HEK293 (cell line): Measurements from ENCODE around the gene MLX.
A peak's percentile ranks its signal among the peaks of the same experiment; 100 is the strongest.

Experiments
- CTCF ChIA-PET: fragments of 350-600 bp; formaldehyde crosslinking; extraction: SDS; loops from one replicate; lab custom pipeline; 2021; ENCODE audit warnings: antibody characterized with exemption; lab: Yijun Ruan, JAX
- POLR2A ChIA-PET: fragments of 300-600 bp; formaldehyde crosslinking; extraction: SDS; loops from one replicate; lab custom pipeline; 2020; ENCODE audit warnings: antibody characterized with exemption, inconsistent platforms; lab: Yijun Ruan, JAX
- H3K27ac ChIP-seq: fragments of 200-500 bp; sonication (Bioruptor generic); 2 replicates; pipeline ENCODE4 v1.5.1; 2014; ENCODE audit warnings: low read depth, low read length, control low read depth, inconsistent platforms; ENCODE audit errors: extremely low read depth
- H3K36me3 ChIP-seq, 2 experiments: fragments of 200-500 bp in 1 of 2; sonication (Bioruptor generic) in 1 of 2; 1 replicate in 1 of 2; 2 replicates in 1 of 2; pipeline ENCODE4 v1.5.1; 2014 to 2017; ENCODE audit warnings: inconsistent platforms in 2 of 2, low read length in 2 of 2; ENCODE audit not compliant: control insufficient read depth in 2 of 2, insufficient read depth in 1 of 2
- H3K4me1 ChIP-seq: fragments of 200-500 bp; sonication (Bioruptor generic); 2 replicates; pipeline ENCODE4 v1.5.1; 2014; ENCODE audit warnings: mild to moderate bottlenecking, low read length, inconsistent platforms; ENCODE audit not compliant: control insufficient read depth, insufficient read depth
- H3K4me3 ChIP-seq: 2 replicates; pipeline ENCODE4 v1.5.1; 2011; ENCODE audit warnings: low read depth, mild to moderate bottlenecking, control low read depth, low read length, moderate library complexity
- H3K9me3 ChIP-seq: fragments of 200-500 bp; sonication (Bioruptor generic); 2 replicates; pipeline ENCODE4 v1.5.1; 2014; ENCODE audit warnings: low read depth, low read length, inconsistent platforms; ENCODE audit not compliant: control insufficient read depth, insufficient read depth
- PRDM1 ChIP-seq: fragments of 450-650 bp; formaldehyde crosslinking; IDR thresholded peaks from 2 replicates; pipeline ENCODE4; 2016; ENCODE audit warnings: missing biosample characterization, missing genetic modification characterization
- ZBTB17 ChIP-seq: fragments of 450-650 bp; formaldehyde crosslinking; IDR thresholded peaks from 2 replicates; pipeline ENCODE4 v1.5.1; 2016; ENCODE audit warnings: missing biosample characterization, missing genetic modification characterization
- ZIC2 ChIP-seq: fragments of 450-650 bp; formaldehyde crosslinking; IDR thresholded peaks from 2 replicates; pipeline ENCODE4 v1.5.1; 2016; ENCODE audit warnings: missing biosample characterization, missing genetic modification characterization
- ZNF366 ChIP-seq: fragments of 450-650 bp; formaldehyde crosslinking; conservative IDR thresholded peaks from 2 replicates; pipeline ENCODE4 v1.5.1; 2016; ENCODE audit warnings: missing biosample characterization, missing genetic modification characterization
- ZNF561 ChIP-seq: fragments of 450-650 bp; IDR thresholded peaks from 2 replicates; pipeline ENCODE4 v1.5.1; 2018; ENCODE audit warnings: missing biosample characterization, missing genetic modification characterization, borderline replicate concordance
- ZNF623 ChIP-seq: fragments of 450-650 bp; formaldehyde crosslinking; IDR thresholded peaks from 2 replicates; pipeline ENCODE4 v1.5.1; 2016; ENCODE audit warnings: missing biosample characterization, missing genetic modification characterization
- ZNF830 ChIP-seq: fragments of 450-650 bp; IDR thresholded peaks from 2 replicates; pipeline ENCODE4 v1.5.0; 2018; ENCODE audit warnings: missing biosample characterization, missing genetic modification characterization, low read depth, mild to moderate bottlenecking, moderate library complexity
- TF ChIP-seq, protein P1 (sequence below): fragments of 450-650 bp; formaldehyde crosslinking; IDR thresholded peaks from 2 replicates; pipeline ENCODE4 v1.5.1; 2016; ENCODE audit warnings: missing biosample characterization, missing genetic modification characterization
- TF ChIP-seq, protein P2 (sequence below): fragments of 450-650 bp; formaldehyde crosslinking; IDR thresholded peaks from 2 replicates; pipeline ENCODE4 v1.5.1; 2016; ENCODE audit warnings: missing biosample characterization, missing genetic modification characterization
- TF ChIP-seq, protein P3 (sequence below): fragments of 450-650 bp; formaldehyde crosslinking; IDR thresholded peaks from 2 replicates; pipeline ENCODE4 v1.5.1; 2016; ENCODE audit warnings: missing biosample characterization, missing genetic modification characterization
- TF ChIP-seq, protein P4 (sequence below): fragments of 450-650 bp; formaldehyde crosslinking; IDR thresholded peaks from 2 replicates; pipeline ENCODE4; 2016; ENCODE audit warnings: missing biosample characterization, missing genetic modification characterization
- TF ChIP-seq, protein P5 (sequence below): fragments of 450-650 bp; IDR thresholded peaks from 2 replicates; pipeline ENCODE4 v1.5.1; 2018; ENCODE audit warnings: missing biosample characterization, mild to moderate bottlenecking, missing genetic modification characterization
- TF ChIP-seq, protein P6 (sequence below): fragments of 450-650 bp; formaldehyde crosslinking; IDR thresholded peaks from 2 replicates; pipeline ENCODE4 v1.5.1; 2016; ENCODE audit warnings: missing biosample characterization, missing genetic modification characterization

MLX gene

DNA sequence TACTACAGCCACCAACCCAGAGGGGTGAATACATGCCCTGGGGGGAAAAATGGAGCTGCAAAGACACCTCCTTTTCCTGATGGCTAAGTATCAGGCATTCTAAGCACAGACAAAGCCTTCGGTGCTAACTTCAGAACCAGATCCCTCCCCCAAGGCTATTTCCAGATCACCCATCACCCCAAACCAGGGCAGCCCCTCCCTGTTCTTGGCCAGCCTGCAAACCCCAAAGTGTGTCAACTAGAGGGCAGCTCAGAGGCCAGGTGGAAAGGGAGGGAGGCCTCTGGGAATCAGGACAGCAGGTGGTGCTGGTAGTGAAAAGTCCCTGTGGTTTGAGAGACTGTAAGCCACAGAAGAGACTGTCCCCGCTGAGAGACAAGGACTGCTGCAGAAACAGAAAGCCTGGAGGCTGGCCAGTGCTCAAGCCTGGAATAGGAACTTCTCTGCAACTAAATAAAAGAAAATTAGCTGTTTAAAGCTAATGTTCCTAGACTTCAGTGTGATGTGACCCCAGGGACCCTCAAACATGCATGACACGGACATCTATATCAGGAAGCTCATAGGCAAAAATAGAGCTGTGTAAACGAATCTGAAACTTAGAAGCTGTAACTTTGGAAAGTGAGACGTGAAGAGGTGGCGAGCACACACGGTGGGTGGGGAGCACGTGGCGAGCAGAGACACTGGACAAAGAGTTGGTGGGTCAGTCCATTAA lies 51.7 kb downstream of the MLX start:
- CTCF ChIA-PET = interaction anchor here (0.7 to 2.0 kb wide), 13 partner anchors 10 to 927 kb away, joined by 3 to 16 read pairs (median 4); partner anchors contain the start of genes PLEKHH3, PSMC3IP and TUBG2
- Histone ChIP-seq H3K36me3 (peaks cover 15 to 32% of the 10 kb centered on the region in 2 experiments), H3K4me1 (no peaks in the 10 kb centered on the region), H3K4me3 (no peak overlapping the region), H3K27ac (no peak overlapping the region), H3K9me3 (no peaks in the 10 kb centered on the region)
- POLR2A ChIA-PET = interaction anchor here (0.7 to 4.0 kb wide), 10 partner anchors 9 to 65 kb away, joined by 3 to 48 read pairs (median 4); partner anchors contain the start of genes PLEKHH3, RETREG3, TUBG1 and TUBG2
- TF ChIP-seq PRDM1 (tag by site-specific recombination) = peak; percentile 71
- TF ChIP-seq, protein P1, sequence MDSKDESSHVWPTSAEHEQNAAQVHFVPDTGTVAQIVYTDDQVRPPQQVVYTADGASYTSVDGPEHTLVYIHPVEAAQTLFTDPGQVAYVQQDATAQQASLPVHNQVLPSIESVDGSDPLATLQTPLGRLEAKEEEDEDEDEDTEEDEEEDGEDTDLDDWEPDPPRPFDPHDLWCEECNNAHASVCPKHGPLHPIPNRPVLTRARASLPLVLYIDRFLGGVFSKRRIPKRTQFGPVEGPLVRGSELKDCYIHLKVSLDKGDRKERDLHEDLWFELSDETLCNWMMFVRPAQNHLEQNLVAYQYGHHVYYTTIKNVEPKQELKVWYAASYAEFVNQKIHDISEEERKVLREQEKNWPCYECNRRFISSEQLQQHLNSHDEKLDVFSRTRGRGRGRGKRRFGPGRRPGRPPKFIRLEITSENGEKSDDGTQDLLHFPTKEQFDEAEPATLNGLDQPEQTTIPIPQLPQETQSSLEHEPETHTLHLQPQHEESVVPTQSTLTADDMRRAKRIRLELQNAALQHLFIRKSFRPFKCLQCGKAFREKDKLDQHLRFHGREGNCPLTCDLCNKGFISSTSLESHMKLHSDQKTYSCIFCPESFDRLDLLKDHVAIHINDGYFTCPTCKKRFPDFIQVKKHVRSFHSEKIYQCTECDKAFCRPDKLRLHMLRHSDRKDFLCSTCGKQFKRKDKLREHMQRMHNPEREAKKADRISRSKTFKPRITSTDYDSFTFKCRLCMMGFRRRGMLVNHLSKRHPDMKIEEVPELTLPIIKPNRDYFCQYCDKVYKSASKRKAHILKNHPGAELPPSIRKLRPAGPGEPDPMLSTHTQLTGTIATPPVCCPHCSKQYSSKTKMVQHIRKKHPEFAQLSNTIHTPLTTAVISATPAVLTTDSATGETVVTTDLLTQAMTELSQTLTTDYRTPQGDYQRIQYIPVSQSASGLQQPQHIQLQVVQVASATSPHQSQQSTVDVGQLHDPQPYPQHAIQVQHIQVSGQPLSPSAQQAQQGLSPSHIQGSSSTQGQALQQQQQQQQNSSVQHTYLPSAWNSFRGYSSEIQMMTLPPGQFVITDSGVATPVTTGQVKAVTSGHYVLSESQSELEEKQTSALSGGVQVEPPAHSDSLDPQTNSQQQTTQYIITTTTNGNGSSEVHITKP (tag by site-specific recombination) = peak; percentile 87
- TF ChIP-seq, protein P2, sequence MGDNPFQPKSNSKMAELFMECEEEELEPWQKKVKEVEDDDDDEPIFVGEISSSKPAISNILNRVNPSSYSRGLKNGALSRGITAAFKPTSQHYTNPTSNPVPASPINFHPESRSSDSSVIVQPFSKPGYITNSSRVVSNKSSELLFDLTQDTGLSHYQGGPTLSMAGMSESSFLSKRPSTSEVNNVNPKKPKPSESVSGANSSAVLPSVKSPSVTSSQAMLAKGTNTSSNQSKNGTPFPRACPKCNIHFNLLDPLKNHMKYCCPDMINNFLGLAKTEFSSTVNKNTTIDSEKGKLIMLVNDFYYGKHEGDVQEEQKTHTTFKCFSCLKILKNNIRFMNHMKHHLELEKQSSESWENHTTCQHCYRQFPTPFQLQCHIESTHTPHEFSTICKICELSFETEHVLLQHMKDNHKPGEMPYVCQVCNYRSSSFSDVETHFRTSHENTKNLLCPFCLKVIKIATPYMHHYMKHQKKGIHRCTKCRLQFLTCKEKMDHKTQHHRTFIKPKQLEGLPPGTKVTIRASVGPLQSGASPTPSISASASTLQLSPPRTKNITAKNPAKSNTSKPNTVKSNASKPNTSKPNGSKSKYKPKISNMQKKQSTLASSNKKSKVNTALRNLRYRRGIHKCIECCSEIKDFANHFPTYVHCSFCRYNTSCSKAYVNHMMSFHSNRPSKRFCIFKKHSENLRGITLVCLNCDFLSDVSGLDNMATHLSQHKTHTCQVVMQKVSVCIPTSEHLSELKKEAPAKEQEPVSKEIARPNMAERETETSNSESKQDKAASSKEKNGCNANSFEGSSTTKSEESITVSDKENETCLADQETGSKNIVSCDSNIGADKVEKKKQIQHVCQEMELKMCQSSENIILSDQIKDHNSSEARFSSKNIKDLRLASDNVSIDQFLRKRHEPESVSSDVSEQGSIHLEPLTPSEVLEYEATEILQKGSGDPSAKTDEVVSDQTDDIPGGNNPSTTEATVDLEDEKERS (tag by site-specific recombination) = no peak
- peak; percentile 78; the same call in 1 of the 2 replicates for TF ChIP-seq ZIC2 (tag by site-specific recombination)
- TF ChIP-seq, protein P3, sequence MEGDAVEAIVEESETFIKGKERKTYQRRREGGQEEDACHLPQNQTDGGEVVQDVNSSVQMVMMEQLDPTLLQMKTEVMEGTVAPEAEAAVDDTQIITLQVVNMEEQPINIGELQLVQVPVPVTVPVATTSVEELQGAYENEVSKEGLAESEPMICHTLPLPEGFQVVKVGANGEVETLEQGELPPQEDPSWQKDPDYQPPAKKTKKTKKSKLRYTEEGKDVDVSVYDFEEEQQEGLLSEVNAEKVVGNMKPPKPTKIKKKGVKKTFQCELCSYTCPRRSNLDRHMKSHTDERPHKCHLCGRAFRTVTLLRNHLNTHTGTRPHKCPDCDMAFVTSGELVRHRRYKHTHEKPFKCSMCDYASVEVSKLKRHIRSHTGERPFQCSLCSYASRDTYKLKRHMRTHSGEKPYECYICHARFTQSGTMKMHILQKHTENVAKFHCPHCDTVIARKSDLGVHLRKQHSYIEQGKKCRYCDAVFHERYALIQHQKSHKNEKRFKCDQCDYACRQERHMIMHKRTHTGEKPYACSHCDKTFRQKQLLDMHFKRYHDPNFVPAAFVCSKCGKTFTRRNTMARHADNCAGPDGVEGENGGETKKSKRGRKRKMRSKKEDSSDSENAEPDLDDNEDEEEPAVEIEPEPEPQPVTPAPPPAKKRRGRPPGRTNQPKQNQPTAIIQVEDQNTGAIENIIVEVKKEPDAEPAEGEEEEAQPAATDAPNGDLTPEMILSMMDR (tag by site-specific recombination) = peak; percentile 90
- TF ChIP-seq ZNF830 (tag by site-specific recombination) = no peak
- TF ChIP-seq, protein P4, sequence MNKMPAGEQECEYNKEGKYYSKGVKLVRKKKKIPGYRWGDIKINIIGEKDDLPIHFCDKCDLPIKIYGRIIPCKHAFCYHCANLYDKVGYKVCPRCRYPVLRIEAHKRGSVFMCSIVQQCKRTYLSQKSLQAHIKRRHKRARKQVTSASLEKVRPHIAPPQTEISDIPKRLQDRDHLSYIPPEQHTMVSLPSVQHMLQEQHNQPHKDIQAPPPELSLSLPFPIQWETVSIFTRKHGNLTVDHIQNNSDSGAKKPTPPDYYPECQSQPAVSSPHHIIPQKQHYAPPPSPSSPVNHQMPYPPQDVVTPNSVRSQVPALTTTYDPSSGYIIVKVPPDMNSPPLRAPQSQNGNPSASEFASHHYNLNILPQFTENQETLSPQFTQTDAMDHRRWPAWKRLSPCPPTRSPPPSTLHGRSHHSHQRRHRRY = no peak
- TF ChIP-seq ZNF366 (tag by site-specific recombination) = no peak
- 0 out of 2 replicates have a peak, but pooled peaks have one; percentile 23 for TF ChIP-seq ZNF623 (tag by site-specific recombination)
- TF ChIP-seq, protein P5, sequence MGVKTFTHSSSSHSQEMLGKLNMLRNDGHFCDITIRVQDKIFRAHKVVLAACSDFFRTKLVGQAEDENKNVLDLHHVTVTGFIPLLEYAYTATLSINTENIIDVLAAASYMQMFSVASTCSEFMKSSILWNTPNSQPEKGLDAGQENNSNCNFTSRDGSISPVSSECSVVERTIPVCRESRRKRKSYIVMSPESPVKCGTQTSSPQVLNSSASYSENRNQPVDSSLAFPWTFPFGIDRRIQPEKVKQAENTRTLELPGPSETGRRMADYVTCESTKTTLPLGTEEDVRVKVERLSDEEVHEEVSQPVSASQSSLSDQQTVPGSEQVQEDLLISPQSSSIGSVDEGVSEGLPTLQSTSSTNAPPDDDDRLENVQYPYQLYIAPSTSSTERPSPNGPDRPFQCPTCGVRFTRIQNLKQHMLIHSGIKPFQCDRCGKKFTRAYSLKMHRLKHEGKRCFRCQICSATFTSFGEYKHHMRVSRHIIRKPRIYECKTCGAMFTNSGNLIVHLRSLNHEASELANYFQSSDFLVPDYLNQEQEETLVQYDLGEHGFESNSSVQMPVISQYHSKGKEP = no peak
- TF ChIP-seq ZBTB17 (tag by site-specific recombination) = 0 out of 2 replicates have a peak, but pooled peaks have one; percentile 28
- TF ChIP-seq ZNF561 (tag by site-specific recombination) = no peak
- TF ChIP-seq, protein P6, sequence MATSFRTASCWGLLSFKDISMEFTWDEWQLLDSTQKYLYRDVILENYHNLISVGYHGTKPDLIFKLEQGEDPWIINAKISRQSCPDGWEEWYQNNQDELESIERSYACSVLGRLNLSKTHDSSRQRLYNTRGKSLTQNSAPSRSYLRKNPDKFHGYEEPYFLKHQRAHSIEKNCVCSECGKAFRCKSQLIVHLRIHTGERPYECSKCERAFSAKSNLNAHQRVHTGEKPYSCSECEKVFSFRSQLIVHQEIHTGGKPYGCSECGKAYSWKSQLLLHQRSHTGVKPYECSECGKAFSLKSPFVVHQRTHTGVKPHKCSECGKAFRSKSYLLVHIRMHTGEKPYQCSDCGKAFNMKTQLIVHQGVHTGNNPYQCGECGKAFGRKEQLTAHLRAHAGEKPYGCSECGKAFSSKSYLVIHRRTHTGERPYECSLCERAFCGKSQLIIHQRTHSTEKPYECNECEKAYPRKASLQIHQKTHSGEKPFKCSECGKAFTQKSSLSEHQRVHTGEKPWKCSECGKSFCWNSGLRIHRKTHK (tag by site-specific recombination) = no peak
